ENCODE results near the gene PRSS37. TPM values are rescaled to one million over a fixed set of nuclear protein-coding genes. Genes with fewer than 3 reads are reported as not detected.
A peak's percentile ranks its signal among the peaks of the same experiment; 100 is the strongest.

The PRSS37 gene
- total RNA-seq, 1 experiment from 2014 or later, result not detected

- ATAC-seq, result peak; percentile 69
- CTCF ChIA-PET, result no interaction called here
- POLR2A ChIA-PET, result no interaction called here
- peaks cover 23% of the 10 kb centered on the region for H3K4me1 Mint-ChIP-seq
- peak overlapping the region; percentile 9; the same call in 1 of the 2 replicates for H3K27ac Mint-ChIP-seq
- DNase-seq (ENCODE audit: low spot score), result no peak
- H3K27me3 Mint-ChIP-seq (ENCODE audit: low read depth), result no peaks in the 10 kb centered on the region; the same call in 1 of the 2 replicates
- H3K9me3 Mint-ChIP-seq, result 0 out of 2 replicates have a peak, but pooled peaks cover 5% of the 10 kb centered on the region
- H3K4me3 Mint-ChIP-seq, result no peak overlapping the region
- H3K36me3 Mint-ChIP-seq, result no peaks in the 10 kb centered on the region
- TF ChIP-seq GTF2I (CRISPR knock-in tag; conservative IDR thresholded peaks at IDR 0.05) (no peak), STAT6 (CRISPR knock-in tag; conservative IDR thresholded peaks at IDR 0.05; ENCODE audit: low read depth) (no peak), PRDM15 (CRISPR knock-in tag; IDR thresholded peaks at IDR 0.05) (no peak), SP1 (CRISPR knock-in tag; conservative IDR thresholded peaks at IDR 0.05) (no peak), E2F4 (CRISPR knock-in tag; IDR thresholded peaks at IDR 0.05; ENCODE audit: borderline replicate concordance, low read depth) (no peak), TEAD1 (CRISPR knock-in tag; IDR thresholded peaks at IDR 0.05) (no peak), KAT7 (CRISPR knock-in tag; IDR thresholded peaks at IDR 0.05; ENCODE audit: borderline replicate concordance) (no peak), ZNF138 (CRISPR knock-in tag; conservative IDR thresholded peaks at IDR 0.05) (no peak), USF2 (CRISPR knock-in tag; IDR thresholded peaks at IDR 0.05) (no peak), ZNF219 (CRISPR knock-in tag; IDR thresholded peaks at IDR 0.05; ENCODE audit: borderline replicate concordance) (no peak), CREM (CRISPR knock-in tag; IDR thresholded peaks at IDR 0.05) (no peak), ZNF281 (CRISPR knock-in tag; IDR thresholded peaks at IDR 0.05) (no peak), IRF2 (CRISPR knock-in tag; IDR thresholded peaks at IDR 0.05; ENCODE audit: borderline replicate concordance, low read depth) (no peak), ZNF512 (CRISPR knock-in tag; IDR thresholded peaks at IDR 0.05; ENCODE audit: borderline replicate concordance) (no peak), RELA (CRISPR knock-in tag; IDR thresholded peaks at IDR 0.05; ENCODE audit: borderline replicate concordance) (no peak), ZNF396 (CRISPR knock-in tag; IDR thresholded peaks at IDR 0.05; ENCODE audit: borderline replicate concordance) (no peak), SMAD4 (CRISPR knock-in tag; IDR thresholded peaks at IDR 0.05) (no peak)
Measured at GRCh38 chr7:141874787-141875186, 33.5 kb upstream of the PRSS37 start.
